Endometrium (tissue), 2 donors: ENCODE results near the gene ADGRF4.

Source experiments
- FAIRE-seq: peaks from 2 replicates; lab custom pipeline; 2012; peaks lifted over from hg19 to GRCh38; lab: Jason Lieb, UNC
- donor health status: control.
- donor health status: control.

The ADGRF4 gene, protein sequence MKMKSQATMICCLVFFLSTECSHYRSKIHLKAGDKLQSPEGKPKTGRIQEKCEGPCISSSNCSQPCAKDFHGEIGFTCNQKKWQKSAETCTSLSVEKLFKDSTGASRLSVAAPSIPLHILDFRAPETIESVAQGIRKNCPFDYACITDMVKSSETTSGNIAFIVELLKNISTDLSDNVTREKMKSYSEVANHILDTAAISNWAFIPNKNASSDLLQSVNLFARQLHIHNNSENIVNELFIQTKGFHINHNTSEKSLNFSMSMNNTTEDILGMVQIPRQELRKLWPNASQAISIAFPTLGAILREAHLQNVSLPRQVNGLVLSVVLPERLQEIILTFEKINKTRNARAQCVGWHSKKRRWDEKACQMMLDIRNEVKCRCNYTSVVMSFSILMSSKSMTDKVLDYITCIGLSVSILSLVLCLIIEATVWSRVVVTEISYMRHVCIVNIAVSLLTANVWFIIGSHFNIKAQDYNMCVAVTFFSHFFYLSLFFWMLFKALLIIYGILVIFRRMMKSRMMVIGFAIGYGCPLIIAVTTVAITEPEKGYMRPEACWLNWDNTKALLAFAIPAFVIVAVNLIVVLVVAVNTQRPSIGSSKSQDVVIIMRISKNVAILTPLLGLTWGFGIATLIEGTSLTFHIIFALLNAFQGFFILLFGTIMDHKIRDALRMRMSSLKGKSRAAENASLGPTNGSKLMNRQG

GRCh38 chr6:47698342-47698787, at the start of gene ADGRF4:
ADGRF4 (plus strand) TSS chr6:47698580; CDS start chr6:47707246, 8,666 bp downstream.
- no peak for FAIRE-seq

DNA sequence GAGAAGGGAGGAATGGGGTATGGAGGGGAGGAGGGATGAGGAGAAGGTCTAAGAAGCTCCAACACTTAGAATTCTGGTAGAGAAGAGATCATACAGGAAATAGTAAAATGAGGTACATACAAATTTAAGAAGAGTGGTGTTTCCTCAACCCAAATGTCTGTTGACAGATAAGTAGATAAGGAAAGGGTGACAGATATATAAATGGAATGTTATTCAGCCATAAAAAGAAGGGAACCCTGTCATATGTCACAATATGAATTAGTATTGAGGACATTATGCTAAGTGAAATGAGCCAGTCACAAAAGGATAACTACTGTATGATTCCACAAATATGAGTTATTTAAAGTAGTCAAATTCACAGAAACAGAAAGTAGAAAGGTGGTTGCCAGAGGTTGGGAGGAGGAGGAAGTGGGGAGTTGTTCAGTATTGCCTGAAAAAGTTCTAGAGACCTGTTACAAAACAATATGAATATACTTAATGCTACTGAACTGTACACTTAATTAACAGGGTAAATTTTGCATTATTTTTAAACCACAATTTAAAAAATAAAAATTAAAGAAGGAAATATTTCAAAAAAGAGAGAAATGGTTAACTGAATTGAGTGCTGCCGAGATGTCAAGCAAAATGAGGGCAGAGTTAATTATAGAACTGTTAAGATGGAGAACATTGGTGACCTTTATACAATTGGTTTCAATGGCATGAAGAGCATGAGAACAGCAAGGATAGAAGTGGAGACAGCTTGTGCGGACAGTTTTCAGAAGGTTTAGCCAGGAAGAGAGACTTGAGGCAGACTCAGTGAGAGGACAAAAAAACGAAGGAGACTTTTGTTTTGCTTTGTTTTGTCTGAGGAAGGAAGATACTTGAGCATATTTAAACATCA, 47.6 kb upstream of the ADGRF4 start:
- FAIRE-seq: no peak

- FAIRE-seq: no peak
These were observed 46.9 kb upstream of the ADGRF4 start for GRCh38 chr6:47651505-47651944.

- no peak for FAIRE-seq
These were observed 44.7 kb upstream of the ADGRF4 start for GRCh38 chr6:47653706-47654105.

- no peak for FAIRE-seq
These were observed 44.1 kb upstream of the ADGRF4 start for GRCh38 chr6:47654255-47654654.

DNA sequence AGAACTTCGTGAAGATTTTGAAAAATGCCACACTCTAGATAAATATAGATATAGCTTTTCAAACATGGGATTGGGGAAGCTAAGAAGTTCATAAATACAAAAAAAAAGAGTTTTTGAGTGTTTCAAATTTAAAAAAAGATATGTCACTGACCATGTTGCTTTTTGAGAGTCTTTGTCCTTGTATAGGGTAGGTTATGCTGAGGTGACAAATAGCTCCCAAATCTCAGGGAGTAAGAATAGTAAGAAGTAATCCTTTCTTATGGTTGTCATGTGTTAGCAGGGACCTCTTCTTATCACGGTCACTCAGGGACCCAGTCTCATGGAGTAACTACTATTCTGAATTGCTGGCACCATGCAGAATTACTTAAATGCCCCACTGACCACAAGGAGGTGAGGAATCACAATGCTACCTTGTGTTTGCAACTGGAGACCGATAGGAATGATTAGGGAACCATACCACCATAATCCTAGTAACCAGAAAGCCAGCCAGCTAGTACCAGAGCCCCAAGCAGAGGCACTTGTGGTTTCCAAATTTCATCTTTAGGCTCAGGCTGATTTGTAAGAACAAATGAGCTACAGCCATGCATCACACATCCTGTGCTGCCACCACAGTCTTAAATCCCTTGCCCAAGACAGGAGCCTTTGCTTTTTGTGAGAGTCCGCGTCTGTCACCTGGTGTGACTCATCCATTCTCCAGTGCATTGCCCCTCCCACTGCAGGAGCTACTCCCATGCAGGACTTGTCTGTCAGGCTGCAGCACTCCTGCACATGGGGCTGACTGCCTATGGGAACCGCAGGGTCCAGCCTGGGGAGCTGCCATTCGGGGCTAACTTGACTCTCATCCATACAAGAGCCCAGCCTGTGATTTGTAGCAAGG, 42.4 kb upstream of the ADGRF4 start:
- no peak for FAIRE-seq

DNA sequence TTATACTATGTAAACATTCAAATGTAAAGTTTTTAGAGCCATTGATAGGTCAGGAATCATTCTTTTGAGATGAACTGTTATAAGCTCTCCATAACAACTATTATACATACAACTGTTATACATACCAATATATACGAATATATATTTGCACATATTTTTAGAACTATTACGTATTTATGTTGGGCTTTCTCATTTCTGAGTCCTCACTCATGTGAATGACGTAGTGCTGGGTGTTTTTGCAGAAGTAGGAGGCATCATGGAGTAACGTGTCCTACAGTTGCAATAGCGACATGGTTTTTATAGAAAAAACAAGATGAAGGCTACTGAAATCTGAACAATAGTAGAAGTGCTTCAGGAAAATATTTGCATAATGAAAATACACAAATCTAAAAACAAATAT, 36.4 kb upstream of the ADGRF4 start:
- no peak for FAIRE-seq

GRCh38 chr6:47663462-47664216, 34.7 kb upstream of the ADGRF4 start:
- FAIRE-seq: no peak

DNA sequence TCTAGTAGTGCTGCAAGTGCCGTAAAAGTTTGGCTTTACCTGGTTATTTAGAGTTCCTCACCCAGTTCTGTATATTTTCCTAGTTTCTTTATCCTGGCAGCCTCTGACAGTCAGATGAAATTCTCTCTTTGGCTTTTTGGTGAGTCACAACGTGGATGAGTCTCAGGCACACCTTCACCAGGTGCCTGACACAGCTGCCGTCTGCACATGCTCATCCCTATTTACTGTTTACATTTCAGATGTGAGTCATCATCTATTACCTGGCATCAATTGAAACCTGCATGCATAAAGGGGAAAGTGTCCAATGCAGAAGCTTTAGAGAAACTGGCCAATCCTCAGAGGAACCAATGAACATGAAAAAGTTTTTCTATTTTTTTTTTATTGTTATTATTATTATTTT, 33.3 kb upstream of the ADGRF4 start:
- FAIRE-seq: no peak

GRCh38 chr6:47669684-47670513, 28.5 kb upstream of the ADGRF4 start:
- no peak for FAIRE-seq

GRCh38 chr6:47670851-47671250, 27.5 kb upstream of the ADGRF4 start:
- FAIRE-seq: no peak

- FAIRE-seq: no peak
These were observed 26.6 kb upstream of the ADGRF4 start for GRCh38 chr6:47671777-47672176.

GRCh38 chr6:47672816-47673215, 25.6 kb upstream of the ADGRF4 start:
- no peak for FAIRE-seq

GRCh38 chr6:47674673-47675072, 23.7 kb upstream of the ADGRF4 start:
- FAIRE-seq: no peak

- FAIRE-seq: no peak
These were observed 20.8 kb upstream of the ADGRF4 start for GRCh38 chr6:47677381-47678100.

DNA sequence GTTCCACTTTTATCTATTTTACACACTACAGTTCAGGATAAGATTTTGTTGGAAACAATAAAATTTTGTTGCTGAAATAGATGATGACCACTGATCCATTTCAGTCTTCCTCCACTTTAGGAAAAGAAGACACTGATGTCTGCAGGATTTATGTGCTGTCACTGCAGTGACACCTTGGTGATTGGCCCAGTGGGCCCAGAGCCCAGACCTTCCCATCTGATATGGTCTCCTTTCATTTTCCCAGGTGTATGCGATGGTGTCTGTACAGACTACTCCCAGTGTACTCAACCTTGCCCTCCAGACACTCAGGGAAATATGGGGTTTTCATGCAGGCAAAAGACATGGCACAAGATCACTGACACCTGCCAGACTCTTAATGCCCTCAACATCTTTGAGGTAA, 19.6 kb upstream of the ADGRF4 start:
- FAIRE-seq: no peak

DNA sequence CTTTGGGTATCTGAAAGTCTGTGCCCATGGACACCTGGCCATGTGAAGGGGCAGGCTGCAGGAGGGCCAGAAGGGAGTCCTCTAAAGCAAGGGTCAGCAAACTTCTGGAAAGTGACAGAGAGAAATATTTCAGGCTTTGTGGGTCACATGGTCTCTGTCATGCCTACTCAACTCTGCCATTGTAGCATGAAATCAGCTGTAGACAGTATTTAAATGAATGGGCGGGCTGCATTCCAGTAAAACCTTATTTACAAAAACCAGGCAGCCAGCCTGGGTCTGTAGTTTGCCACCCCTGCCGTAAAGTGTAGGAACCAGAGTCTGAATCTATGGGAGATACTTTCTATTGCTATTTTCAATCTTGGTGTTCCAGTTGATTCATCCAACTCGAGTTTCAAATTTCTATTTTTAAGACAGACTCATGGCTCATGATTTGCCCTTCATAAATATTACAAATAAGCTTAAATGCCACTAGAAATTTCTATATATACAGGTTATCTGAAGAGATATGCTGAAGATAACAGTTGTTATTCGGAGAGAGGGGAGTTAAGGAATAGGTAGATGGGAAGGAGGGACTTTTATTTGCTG, 19.0 kb upstream of the ADGRF4 start:
- FAIRE-seq: no peak

- no peak for FAIRE-seq
These were observed 18.3 kb upstream of the ADGRF4 start for GRCh38 chr6:47680051-47680450.

GRCh38 chr6:47680724-47681123, 17.7 kb upstream of the ADGRF4 start:
- FAIRE-seq: no peak
